NCI-H226 (cell line): Measurements from ENCODE around the gene SAE1.
A peak's percentile ranks its signal among the peaks of the same experiment; 100 is the strongest.

Source experiments
- DNase-seq: peaks from one replicate; pipeline ENCODE4 v3.0.0-alpha.2; 2015

Gene SAE1

DNA sequence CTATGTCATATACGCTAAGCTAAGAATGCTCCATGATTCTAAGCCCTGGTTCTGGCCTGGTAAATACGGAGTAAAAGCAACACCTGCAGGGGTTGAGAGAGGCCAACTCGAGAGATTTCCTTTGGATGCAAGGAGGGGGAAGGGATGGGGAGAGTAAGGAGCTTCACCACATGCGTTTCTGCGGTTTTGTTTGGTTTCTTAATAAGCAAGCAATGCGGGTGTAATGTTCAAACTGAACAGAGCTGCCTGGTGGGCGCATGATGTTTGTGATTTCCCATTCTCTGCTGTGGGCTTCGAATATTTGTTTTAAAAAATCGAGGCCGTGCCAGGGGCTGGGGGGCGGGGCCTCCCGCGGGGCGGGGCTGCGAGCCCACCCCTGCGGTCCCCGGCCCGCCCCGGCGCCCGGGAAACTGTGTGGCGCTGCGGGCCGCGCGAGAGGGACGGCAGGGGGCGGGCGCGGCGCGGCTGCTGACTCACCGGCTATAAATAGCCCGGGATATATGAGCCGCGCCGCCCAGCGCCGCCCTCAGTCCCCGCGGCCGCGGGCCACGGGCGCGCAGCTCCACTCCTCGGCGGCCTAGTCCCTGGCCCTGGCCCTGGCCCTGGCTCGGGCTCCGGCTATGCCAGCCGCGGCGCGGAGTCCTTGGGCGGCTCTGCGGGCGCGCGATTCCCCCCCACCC lies 95.3 kb downstream of the SAE1 start:
- DNase-seq = peak; percentile 73

DNA sequence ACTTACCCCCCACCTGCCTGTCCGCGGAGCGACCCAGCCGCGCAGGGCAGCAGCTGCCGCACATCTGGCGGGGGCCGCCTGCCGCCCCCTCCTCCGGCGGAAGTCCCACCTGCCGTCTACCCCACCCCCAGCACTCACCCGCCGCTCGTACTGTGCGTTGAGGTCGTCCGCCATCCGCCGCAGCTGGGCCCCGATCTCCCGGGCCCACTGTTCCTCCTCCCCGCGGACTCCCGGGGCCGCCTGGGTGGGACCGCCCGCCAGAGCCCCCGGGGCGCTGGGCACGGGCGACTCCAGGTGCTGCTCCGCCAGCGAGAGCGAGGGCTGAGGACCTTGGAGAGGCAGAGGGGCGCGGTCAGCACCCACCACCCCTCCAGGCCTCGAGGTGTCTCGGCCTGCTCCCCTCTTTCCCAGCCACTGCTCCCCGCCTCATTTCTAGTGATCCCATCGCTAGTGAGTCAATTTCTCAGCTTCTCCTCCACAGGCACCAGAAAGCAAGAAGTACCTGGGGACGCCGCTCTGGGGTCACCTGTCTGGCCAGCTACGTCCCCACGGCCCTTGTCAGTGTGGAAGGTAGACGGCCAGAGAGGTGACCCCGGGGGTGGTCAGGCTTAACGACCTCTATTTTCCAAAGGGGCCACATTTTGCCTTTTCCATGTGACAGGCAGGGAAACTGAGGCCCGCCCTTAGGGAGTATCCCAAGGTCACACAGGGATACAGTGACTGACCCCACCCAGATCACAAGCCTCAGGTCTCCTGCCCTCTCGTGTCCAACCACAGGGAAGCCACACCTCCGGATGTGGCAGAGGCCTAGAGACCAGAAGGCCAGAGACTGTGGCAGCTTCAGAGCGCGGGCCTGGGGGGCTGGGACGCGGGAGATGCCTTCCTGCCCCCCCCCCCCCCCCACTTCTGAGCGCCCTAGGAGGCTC lies 96.1 kb downstream of the SAE1 start:
- DNase-seq = peak; percentile 81

GRCh38 chr19:47227352-47228167 lies 96.9 kb downstream of the SAE1 start:
- DNase-seq = peak; percentile 95

- DNase-seq = peak; percentile 48
Observed at GRCh38 chr19:47228168-47228936, 97.7 kb downstream of the SAE1 start.

GRCh38 chr19:47228937-47229675 lies 98.5 kb downstream of the SAE1 start:
- DNase-seq = peak; percentile 3

DNA sequence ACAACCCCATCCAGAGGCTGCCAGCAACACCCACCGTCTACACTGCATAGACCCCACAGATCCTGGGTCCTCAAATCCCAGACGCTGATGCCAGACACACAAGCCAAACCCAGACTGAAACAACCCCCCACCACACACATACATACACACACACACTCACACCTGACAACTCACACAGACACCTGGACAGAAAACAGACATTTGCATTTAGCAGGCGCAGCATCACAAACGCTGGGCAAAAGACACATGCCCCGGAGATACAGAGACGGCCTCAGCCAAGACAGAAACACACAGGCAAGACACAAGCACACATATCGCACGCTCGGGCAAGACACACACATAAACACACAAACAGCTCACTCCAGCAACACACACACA lies 99.0 kb downstream of the SAE1 start:
- DNase-seq = peak; percentile 7

GRCh38 chr19:47230054-47230920 lies 99.7 kb downstream of the SAE1 start:
- peak; percentile 51 for DNase-seq

DNA sequence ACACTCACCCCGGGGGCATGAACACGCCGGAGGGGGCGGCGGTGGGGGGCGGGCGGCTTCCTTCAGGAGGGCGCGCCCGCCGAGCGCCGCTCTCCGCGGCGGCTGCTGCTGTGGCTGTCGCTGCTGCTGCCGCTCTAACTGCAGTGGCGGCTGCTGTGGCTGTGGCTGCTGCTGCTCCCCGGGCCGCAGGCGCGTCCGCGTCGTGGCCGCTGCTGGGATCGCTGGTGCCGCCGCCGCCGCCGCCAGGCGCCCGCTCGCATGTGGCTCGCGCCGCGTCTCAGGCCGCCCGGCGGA lies 100.2 kb downstream of the SAE1 start, which contains the start of gene BBC3:
BBC3 (minus strand) TSS at position 279 of the 294 bp plus-strand sequence. CDS start 2,768 bp downstream, outside the sequence.
- DNase-seq = no peak

- DNase-seq = peak; percentile 78
Observed at GRCh38 chr19:47231215-47232054, 100.8 kb downstream of the SAE1 start.

DNA sequence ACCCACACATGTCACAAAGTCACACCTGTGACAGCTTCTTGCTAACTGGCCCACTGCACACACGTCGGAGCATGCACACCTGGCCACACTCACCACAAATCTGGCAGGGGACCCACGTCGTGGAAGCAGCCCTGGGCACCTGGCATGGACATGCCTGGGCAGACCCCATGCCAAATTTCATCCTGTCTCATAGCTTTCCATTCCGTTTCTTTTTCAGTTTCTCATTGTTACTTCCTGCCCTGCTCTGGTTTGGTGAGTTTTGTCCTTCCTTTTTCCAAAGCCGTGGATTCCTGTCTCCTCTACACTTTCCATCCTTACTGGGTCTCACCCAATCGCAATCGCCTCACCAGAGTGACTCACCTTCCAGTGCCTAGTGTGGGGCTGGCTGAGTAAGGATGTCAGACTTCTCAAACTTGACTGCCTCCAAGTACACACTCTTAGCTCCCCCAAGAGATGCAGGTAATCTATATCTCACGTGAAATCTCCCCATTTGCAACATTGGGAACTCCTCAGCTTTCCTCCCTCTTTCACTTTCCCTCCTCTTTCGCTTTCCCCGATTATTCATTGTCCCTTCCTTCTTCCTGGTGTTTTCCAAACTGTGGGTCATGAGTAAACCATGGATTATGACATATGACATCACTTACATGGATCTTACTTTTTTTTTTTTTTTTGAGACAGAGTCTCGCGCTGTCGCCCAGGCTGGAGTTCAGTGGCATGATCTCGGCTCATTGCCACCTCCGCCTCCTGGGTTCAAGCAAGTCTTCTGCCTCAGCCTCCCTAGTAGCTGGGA lies 102.0 kb downstream of the SAE1 start:
- DNase-seq = peak; percentile 67

- no peak for DNase-seq
Observed at GRCh38 chr19:47236072-47236675, 105.5 kb downstream of the SAE1 start.

DNA sequence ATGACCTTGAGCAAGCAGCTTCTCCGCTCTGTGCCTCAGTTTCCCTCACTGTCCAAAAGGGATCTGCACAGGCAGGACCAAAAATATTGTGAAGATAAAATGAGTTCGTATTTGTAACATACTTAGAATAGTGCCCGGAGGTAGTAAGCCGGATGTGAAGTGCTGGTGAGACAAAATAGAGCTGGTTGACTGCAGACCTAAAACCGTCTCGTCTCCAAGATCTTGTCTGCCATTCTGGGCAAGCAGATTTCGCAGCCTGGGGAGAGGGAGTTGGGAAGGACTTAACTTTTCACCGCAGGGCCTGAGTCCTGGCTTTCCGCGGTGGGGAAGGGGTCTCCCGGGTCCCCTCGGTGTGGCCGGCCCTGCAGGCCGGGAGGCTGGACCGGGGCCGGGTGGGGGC lies 108.5 kb downstream of the SAE1 start:
- no peak for DNase-seq

DNA sequence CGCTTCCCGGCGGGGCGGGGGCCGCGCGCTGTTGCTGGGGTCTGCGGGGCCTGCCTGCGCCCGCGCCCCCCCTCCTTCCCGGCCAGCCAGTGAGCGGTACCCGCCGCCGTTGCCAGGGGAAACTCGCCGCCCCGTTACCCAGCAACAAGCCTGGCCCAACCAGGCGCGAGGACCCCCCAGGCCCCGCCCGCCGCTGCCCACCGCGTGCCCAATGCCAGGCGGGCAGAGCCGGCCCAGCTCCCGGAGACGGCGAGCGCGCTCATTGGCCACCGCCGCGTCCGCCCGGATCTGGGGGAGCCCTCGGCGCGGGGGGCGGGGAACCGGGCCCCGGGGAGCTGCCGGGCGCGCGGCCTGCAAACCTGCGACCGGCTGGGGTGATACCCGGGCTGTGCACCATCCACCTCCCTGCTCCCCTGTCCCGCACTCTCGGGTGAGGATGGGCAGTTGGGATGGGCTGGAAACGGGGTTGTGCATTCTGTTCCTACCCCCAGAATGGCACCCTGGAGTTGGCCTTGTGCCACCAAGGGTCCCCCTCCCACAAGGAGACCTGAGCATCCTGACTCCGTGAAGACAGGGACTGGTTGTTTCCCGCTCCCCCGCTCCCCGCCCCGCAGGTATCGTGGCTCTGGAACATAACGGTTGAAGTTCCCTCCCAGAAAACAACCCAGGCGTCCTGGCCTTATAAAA lies 109.1 kb downstream of the SAE1 start:
- DNase-seq = peak; percentile 93

- no peak for DNase-seq
Observed at GRCh38 chr19:47240556-47240955, 109.9 kb downstream of the SAE1 start.

GRCh38 chr19:47240996-47241918 lies 110.6 kb downstream of the SAE1 start:
- peak; percentile 74 for DNase-seq

DNA sequence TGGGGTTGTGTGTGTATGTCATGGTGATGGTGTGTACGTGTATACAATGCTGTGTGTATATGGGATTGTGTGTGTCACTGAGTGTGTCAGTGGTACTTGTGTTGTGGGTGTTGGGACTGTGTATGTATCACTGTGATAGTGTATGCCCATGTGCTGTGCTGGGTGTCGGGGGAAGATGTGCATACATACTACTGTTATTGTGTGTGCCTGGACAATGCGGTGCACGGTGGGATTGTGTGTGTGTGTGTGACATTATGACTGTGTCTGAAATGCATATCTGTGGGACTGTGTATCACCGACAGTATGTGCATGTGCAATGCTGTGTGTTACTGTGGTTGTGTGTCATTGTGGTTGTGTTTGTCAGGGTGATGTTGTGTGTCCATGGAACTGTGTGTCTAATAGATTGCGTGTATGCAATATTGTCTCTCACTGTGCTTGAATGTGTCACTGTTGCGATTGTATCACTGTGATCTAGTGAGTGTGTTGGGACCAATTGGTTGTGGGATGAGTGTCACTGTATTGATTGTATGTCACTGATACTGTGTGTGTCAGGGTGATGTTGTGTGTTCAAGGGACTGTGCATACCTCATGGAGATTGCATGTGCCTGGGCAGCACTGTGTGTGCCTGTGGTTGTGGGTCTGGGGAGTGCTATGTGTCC lies 111.4 kb downstream of the SAE1 start:
- no peak for DNase-seq
